GM23248 (cell line): ENCODE data around the gene TP53TG5. TPM values are rescaled to one million over a fixed set of nuclear protein-coding genes. Genes with fewer than 3 reads are reported as not detected.

Experiments
- DNase-seq: peaks from one replicate; pipeline ENCODE4 v3.0.0-alpha.2; 2015
- H2AFZ ChIP-seq: fragments of 200-600 bp; sonication (generic); 2 replicates; pipeline ENCODE4 v1.6.1; 2016; ENCODE audit warnings: antibody characterized with exemption
- H3F3A ChIP-seq: fragments of 200-600 bp; sonication (generic); 2 replicates; pipeline ENCODE4 v1.6.1; 2016; ENCODE audit warnings: mild to moderate bottlenecking, antibody characterized with exemption, mixed run types; ENCODE audit not compliant: insufficient read depth
- H3K27ac ChIP-seq: fragments of 200-600 bp; sonication (generic); 2 replicates; pipeline ENCODE4 v1.5.1; 2016; ENCODE audit warnings: mild to moderate bottlenecking
- H3K27me3 ChIP-seq: fragments of 200-600 bp; sonication (generic); replicated peaks from 2 replicates; pipeline ENCODE4 v1.6.1; 2016; ENCODE audit warnings: mild to moderate bottlenecking; ENCODE audit not compliant: insufficient read depth
- H3K36me3 ChIP-seq: fragments of 200-600 bp; sonication (generic); 2 replicates; pipeline ENCODE4 v1.6.1; 2016; ENCODE audit warnings: low read depth, mild to moderate bottlenecking
- H3K4me1 ChIP-seq: fragments of 200-600 bp; sonication (generic); 2 replicates; pipeline ENCODE4 v1.6.1; 2016; ENCODE audit warnings: mild to moderate bottlenecking; ENCODE audit not compliant: insufficient read depth
- H3K4me2 ChIP-seq: fragments of 200-600 bp; sonication (generic); one replicate; pipeline ENCODE4 v1.6.1; 2016; ENCODE audit warnings: mild to moderate bottlenecking; ENCODE audit not compliant: unreplicated experiment
- H3K4me3 ChIP-seq: fragments of 200-600 bp; sonication (generic); 2 replicates; pipeline ENCODE4 v1.5.1; 2016; ENCODE audit warnings: mild to moderate bottlenecking
- H3K79me2 ChIP-seq: fragments of 200-600 bp; sonication (generic); 2 replicates; pipeline ENCODE4 v1.6.1; 2016; ENCODE audit warnings: mild to moderate bottlenecking; ENCODE audit not compliant: insufficient read depth
- H3K9ac ChIP-seq: fragments of 200-600 bp; sonication (generic); 2 replicates; pipeline ENCODE4 v1.6.1; 2016; ENCODE audit warnings: mild to moderate bottlenecking
- H3K9me2 ChIP-seq: fragments of 200-600 bp; sonication (generic); 2 replicates; pipeline ENCODE4 v1.6.1; 2016; ENCODE audit warnings: mixed run types, mild to moderate bottlenecking, moderate library complexity; ENCODE audit not compliant: insufficient read depth
- H3K9me3 ChIP-seq: fragments of 200-600 bp; sonication (generic); one replicate; pipeline ENCODE4 v1.6.1; 2017; ENCODE audit warnings: low read depth
- H4K20me1 ChIP-seq: fragments of 200-600 bp; sonication (generic); 2 replicates; pipeline ENCODE4 v1.6.0; 2016; ENCODE audit not compliant: insufficient read depth
- EZH2 ChIP-seq: fragments of 200-600 bp; sonication (generic); IDR thresholded peaks from 2 replicates; pipeline ENCODE4 v1.6.1; 2018; ENCODE audit warnings: antibody characterized with exemption, mild to moderate bottlenecking; ENCODE audit not compliant: insufficient read depth, poor library complexity, severe bottlenecking
- EZH2phosphoT487 ChIP-seq: fragments of 200-600 bp; sonication (generic); IDR thresholded peaks from 2 replicates; pipeline ENCODE4 v1.6.1; 2018; ENCODE audit warnings: antibody characterized with exemption, moderate library complexity, mild to moderate bottlenecking, low read depth; ENCODE audit not compliant: insufficient read depth
- WGBS, 2 experiments: methylation state at CpG; one replicate each; pipeline ENCODE4 v1.1.6; 2015 to 2017; ENCODE audit warnings: low lambda C conversion rate in 2 of 2, low coverage in 1 of 2; ENCODE audit errors: missing lambda C conversion rate in 2 of 2; 5-methylcytosine and 5-hydroxymethylcytosine counted together
- in situ Hi-C: fragments of 300-500 bp; cut with MboI; formaldehyde crosslinking; loops from 2 replicates; pipeline ENCODE4 v1.15.0; 2020
- polyA plus RNA-seq: library from polyadenylated mRNA; unstranded; fragments of >200 nt; fragmentation: Nextera tagmentation; extraction: Ambion mirVana; gene quantifications from 2 replicates; pipeline ENCODE4 v1.2.1, GENCODE V29; 2016
- total RNA-seq: library from RNA; depleted of rRNA; stranded (reverse); fragments of >200 nt; shearing (Covaris generic); gene quantifications from 2 replicates; pipeline ENCODE4 v1.2.3, GENCODE V29; 2014

TP53TG5 gene
- total and polyA plus RNA-seq, 2 experiments from 2014 or later, result 0.55 TPM; not detected in 1

DNA sequence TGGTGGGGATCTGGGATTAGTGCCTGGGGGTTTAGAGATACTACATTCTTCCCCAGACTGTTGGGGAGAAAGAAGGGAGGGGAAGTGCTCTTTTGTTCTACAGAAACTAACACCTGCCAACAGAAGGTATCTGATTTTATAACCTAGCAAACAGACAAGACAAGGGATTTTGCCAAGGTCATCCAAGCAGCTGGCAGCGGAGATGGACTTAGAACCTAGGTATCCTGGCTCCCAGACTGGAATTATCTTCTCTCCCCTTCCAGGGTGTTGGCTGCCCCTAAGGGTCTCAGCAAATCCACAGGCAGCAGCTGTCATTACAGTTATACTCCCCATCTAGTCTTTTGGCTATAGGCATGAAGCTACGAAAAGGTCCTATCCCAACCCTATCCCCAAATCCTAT lies 38.3 kb downstream of the TP53TG5 start:
- Histone ChIP-seq H3K9me3 (no peaks in the 10 kb centered on the region), H3K36me3 (peaks cover 45% of the 10 kb centered on the region; the same call in 1 of the 2 replicates), H3K27me3 (no peaks in the 10 kb centered on the region), H3K9ac (peak overlapping the region; percentile 81; the same call in 1 of the 2 replicates), H3F3A (peaks cover 92% of the 10 kb centered on the region), H3K79me2 (peaks cover 78% of the 10 kb centered on the region), H3K27ac (peak overlapping the region; percentile 99), H3K4me1 (peaks cover 88% of the 10 kb centered on the region), H3K9me2 (no peaks in the 10 kb centered on the region), H3K4me2 (no peak overlapping the region), H2AFZ (no peak overlapping the region), H3K4me3 (no peak overlapping the region), H4K20me1 (no peaks in the 10 kb centered on the region)
- WGBS, 2 experiments, result 89 to 100% methylated on average over 2 of the region's 2 CpGs
- in situ Hi-C loops, result no loop called here
- DNase-seq, result no peak
- no peak for TF ChIP-seq EZH2phosphoT487

DNA sequence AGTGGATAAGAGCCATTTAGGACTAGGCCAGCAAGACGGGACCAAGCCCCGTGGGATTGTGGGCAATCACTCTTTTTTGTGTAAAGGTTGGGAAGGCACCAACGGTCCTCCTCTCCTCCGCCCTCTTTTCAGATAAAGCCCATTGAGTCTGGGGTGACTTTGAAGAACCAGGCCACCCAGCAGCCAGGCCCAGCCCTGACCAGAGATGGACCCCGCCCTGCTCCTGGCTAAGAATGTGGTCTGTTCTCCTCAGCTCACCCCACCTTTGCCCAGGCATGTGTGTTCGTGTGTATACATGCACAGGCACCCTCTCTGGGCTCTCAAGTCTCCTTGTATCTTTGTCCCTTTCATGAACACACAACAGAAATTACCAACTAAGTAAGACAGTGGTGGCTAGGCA lies 39.0 kb downstream of the TP53TG5 start:
- Histone ChIP-seq H3K36me3 (peaks cover 46% of the 10 kb centered on the region), H3K4me3 (no peak overlapping the region)

DNA sequence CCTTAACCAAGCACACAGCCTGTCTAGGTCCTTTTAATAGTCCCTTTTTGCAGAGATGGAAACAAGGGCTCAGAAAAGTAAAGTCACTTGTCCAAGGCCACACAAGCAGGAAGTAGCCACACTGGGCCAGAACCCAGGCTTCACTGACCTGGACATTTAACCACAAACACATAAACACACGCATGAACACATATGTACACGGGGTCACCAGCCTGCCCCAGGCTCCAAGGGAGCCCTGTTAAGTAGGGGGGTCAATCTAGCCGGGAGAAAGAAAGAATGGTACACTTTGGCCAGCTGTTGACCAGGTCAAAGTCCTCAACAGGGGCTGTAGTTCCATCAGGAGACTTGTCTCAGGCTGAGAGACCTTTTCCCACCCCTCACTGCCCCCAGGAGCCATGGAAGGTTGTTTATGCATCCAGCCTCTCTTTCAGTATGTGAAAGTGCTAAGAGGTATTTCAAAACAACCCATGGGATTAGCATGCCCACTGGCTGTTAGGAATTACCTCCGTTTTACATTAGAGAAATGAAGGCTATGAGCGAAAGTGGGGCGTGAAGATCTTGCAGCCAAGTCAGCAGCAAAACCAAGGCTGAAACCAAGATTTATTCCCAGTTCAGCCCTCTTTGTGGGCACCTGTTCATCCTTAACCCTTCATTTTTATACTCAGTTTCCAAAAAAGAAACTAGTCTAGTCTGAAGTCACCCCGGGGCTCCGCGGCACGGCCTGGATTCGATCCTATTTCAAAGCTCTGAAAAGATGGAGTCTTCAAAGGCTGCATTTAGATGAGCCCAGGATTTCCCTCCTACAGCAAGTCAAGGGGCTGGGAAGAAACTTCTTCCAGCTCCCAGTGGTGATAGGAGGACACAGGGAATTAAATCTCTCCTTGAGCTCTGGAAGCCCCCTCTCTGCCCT lies 39.7 kb downstream of the TP53TG5 start:
- no peaks in the 10 kb centered on the region for H4K20me1 ChIP-seq
- peak overlapping the region; percentile 59 for H3K4me2 ChIP-seq
- no peaks in the 10 kb centered on the region for H3K9me2 ChIP-seq
- H3K79me2 ChIP-seq, result peaks cover 78% of the 10 kb centered on the region
- no peak overlapping the region for H2AFZ ChIP-seq
- H3K27ac ChIP-seq, result peak overlapping the region; percentile 99
- H3K4me1 ChIP-seq, result peaks cover 77% of the 10 kb centered on the region
- peaks cover 89% of the 10 kb centered on the region for H3F3A ChIP-seq
- H3K9me3 ChIP-seq, result no peaks in the 10 kb centered on the region
- 75 to 77% methylated on average over 11 of the region's 11 CpGs for WGBS, 2 experiments
- no peaks in the 10 kb centered on the region for H3K27me3 ChIP-seq
- H3K9ac ChIP-seq, result peak overlapping the region; percentile 81
- H3K36me3 ChIP-seq, result peaks cover 54% of the 10 kb centered on the region
- no peak for TF ChIP-seq EZH2phosphoT487
- no peak for TF ChIP-seq EZH2
- DNase-seq, result peak; percentile 54
- in situ Hi-C loops, result no loop called here
- H3K4me3 ChIP-seq, result 0 out of 2 replicates have a peak overlapping the region, but pooled peaks have one; percentile 3

More for the DNA sequence above, 39.0 kb downstream of the TP53TG5 start:
- H3K4me2 ChIP-seq, result peak overlapping the region; percentile 59
- peaks cover 91% of the 10 kb centered on the region for H3F3A ChIP-seq
- peak overlapping the region; percentile 81 for H3K9ac ChIP-seq
- H3K4me1 ChIP-seq, result peaks cover 84% of the 10 kb centered on the region
- no peaks in the 10 kb centered on the region for H3K9me3 ChIP-seq
- no peaks in the 10 kb centered on the region for H4K20me1 ChIP-seq
- in situ Hi-C loops, result no loop called here
- TF ChIP-seq EZH2 (no peak), EZH2phosphoT487 (no peak)
- H3K79me2 ChIP-seq, result peaks cover 78% of the 10 kb centered on the region
- no peaks in the 10 kb centered on the region for H3K27me3 ChIP-seq
- H3K9me2 ChIP-seq, result no peaks in the 10 kb centered on the region
- no peak for DNase-seq
- 98 to 100% methylated on average over 6 of the region's 6 CpGs for WGBS, 2 experiments
- H2AFZ ChIP-seq, result no peak overlapping the region
- H3K27ac ChIP-seq, result peak overlapping the region; percentile 99

DNA sequence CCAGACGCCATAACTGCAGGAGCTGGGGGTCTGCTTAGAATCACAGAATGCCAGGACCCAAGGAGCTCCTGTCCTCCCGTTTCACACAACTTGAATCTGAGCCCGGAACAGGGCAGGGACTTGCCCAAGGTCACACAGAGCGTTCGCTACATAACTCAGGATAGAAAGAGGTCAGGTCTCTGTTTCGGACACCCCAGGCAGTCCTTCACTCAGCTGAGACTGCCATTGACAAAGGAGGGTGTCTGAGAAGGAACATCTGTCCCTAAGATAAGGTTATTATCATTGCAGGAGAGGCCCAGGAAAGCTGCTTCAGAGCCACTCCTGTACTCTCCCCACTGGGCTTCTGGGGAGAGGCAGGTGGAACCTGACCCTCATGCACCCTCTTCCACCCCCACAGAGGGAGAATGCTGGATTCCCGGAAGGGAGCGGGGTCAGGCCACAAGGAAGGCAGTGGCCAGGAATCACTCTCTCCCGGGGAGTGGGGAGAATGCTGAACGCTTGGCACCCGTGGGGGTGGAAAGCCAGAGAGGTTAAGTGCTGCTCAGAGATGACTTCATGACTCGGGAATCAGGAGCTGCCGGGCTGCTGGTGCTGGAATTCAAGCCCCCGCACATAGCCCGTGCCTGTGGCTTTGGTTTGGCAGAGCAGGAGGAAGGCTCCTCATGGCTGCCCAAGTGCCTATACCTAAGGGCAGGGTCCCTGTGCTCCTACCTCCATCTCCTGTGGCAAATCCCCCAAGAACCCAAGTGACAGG lies 40.6 kb downstream of the TP53TG5 start:
- Histone ChIP-seq H3F3A (peaks cover 89% of the 10 kb centered on the region), H2AFZ (no peak overlapping the region), H3K9me2 (no peaks in the 10 kb centered on the region), H3K27me3 (no peaks in the 10 kb centered on the region), H4K20me1 (no peaks in the 10 kb centered on the region), H3K4me2 (peak overlapping the region; percentile 59), H3K36me3 (peaks cover 62% of the 10 kb centered on the region), H3K4me3 (0 out of 2 replicates have a peak overlapping the region, but pooled peaks have one; percentile 3), H3K9ac (peak overlapping the region; percentile 81), H3K27ac (peak overlapping the region; percentile 99), H3K9me3 (no peaks in the 10 kb centered on the region), H3K4me1 (peaks cover 69% of the 10 kb centered on the region), H3K79me2 (peaks cover 78% of the 10 kb centered on the region)
- TF ChIP-seq EZH2 (no peak), EZH2phosphoT487 (0 out of 2 replicates have a peak, but pooled peaks have one; percentile 37)
- peak; percentile 97 for DNase-seq
- in situ Hi-C loops, result no loop called here
- WGBS, 2 experiments, result 27 to 32% methylated on average over 15 of the region's 15 CpGs
